Common myeloid progenitor, CD34-positive (primary cell): ENCODE data around the gene SLC16A8.

Experiments used
- CTCF ChIA-PET: fragments of 350-600 bp; sonication (Branson Sonifier 250); formaldehyde crosslinking; loops from one replicate; lab custom pipeline; 2021; ENCODE audit warnings: antibody characterized with exemption; lab: Charles Lee
- POLR2A ChIA-PET: fragments of 350-600 bp; sonication (Branson Sonifier 250); formaldehyde crosslinking; loops from one replicate; lab custom pipeline; 2021; ENCODE audit warnings: antibody characterized with exemption; lab: Charles Lee
- DNase-seq, 3 donors: peaks; one replicate each; pipeline versions ENCODE4 v3.0.0 to v3.0.0-alpha.2; 2013
- H3K27ac ChIP-seq, 2 experiments: 1 replicate in 1 of 2; 2 replicates in 1 of 2; pipeline ENCODE4 v1.7.0; 2013; ENCODE audit warnings: inconsistent platforms in 2 of 2, low read length in 2 of 2, mild to moderate bottlenecking in 2 of 2, low read depth in 1 of 2, moderate library complexity in 1 of 2; ENCODE audit not compliant: severe bottlenecking in 2 of 2, insufficient read depth in 1 of 2, poor library complexity in 1 of 2
- H3K27me3 ChIP-seq, 5 experiments: replicated peaks in 2 of 5; 1 replicate in 3 of 5; 2 replicates in 2 of 5; pipeline versions ENCODE4 v1.6.1 to v1.7.0; 2013; ENCODE audit warnings: low read length in 4 of 5, mild to moderate bottlenecking in 2 of 5, moderate library complexity in 2 of 5, inconsistent platforms in 1 of 5; ENCODE audit not compliant: insufficient read depth in 5 of 5, control insufficient read depth in 4 of 5
- H3K36me3 ChIP-seq, 4 experiments: 1 replicate in 2 of 4; 2 replicates in 2 of 4; pipeline versions ENCODE4 v1.6.1 to v1.7.0; 2013; ENCODE audit warnings: low read length in 3 of 4, control low read depth in 1 of 4, mild to moderate bottlenecking in 1 of 4; ENCODE audit not compliant: control insufficient read depth in 4 of 4, insufficient read depth in 4 of 4
- H3K4me1 ChIP-seq, 4 experiments: 1 replicate in 3 of 4; 2 replicates in 1 of 4; pipeline versions ENCODE4 v1.6.1 to v1.7.1; 2013; ENCODE audit warnings: low read length in 3 of 4, mild to moderate bottlenecking in 3 of 4, control low read depth in 1 of 4, inconsistent platforms in 1 of 4, moderate library complexity in 1 of 4; ENCODE audit not compliant: control insufficient read depth in 4 of 4, insufficient read depth in 4 of 4; ENCODE audit errors: control extremely low read depth in 1 of 4
- H3K4me3 ChIP-seq, 7 experiments: 1 replicate in 4 of 7; 2 replicates in 3 of 7; pipeline versions ENCODE4 v1.5.1 to v1.7.0; 2013; ENCODE audit warnings: mild to moderate bottlenecking in 7 of 7, low read length in 6 of 7, moderate library complexity in 6 of 7, inconsistent platforms in 2 of 7, low read depth in 2 of 7, control low read depth in 1 of 7; ENCODE audit not compliant: insufficient read depth in 4 of 7, control insufficient read depth in 1 of 7; ENCODE audit errors: extremely low read depth in 1 of 7
- H3K9me3 ChIP-seq, 5 experiments: 1 replicate in 4 of 5; 2 replicates in 1 of 5; pipeline versions ENCODE4 v1.6.1 to v1.7.1; 2013; ENCODE audit warnings: low read length in 4 of 5, mild to moderate bottlenecking in 2 of 5, inconsistent platforms in 1 of 5, low read depth in 1 of 5, moderate library complexity in 1 of 5; ENCODE audit not compliant: control insufficient read depth in 4 of 5, insufficient read depth in 2 of 5; ENCODE audit errors: control extremely low read depth in 1 of 5
- WGBS: methylation state at CpG from one replicate; pipeline ENCODE4 v1.1.5; 2013; ENCODE audit not compliant: insufficient coverage; 5-methylcytosine and 5-hydroxymethylcytosine counted together

SLC16A8 gene

DNA sequence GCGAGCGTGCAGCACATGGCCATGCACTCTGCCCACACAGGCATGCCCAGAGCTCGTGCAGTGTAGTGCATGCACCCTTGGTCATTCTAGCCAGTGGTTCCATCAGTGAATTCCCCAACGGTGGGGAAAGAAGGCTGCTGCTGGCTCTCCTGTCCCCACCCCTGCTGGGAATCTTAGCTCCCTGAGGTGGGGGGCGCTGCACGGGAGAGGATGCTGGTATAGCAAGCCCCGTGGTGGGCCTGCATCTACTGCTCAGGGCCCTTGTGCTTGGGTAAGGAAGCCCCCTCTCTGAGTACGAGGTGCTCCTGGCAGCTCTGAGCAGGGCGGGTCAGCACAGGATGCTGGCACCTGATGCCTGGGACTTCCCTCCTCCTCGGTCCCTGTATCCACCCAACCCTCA, 45.0 kb upstream of the SLC16A8 start:
- CTCF ChIA-PET = interaction anchor here (0.5 to 1.9 kb wide), 3 partner anchors 10 to 25 kb away, joined by 3 to 5 read pairs (median 4); no protein-coding TSS in a partner anchor
- Histone ChIP-seq H3K9me3 (no peaks in the 10 kb centered on the region), H3K27me3 (no peaks in the 10 kb centered on the region), H3K27ac (no peak overlapping the region), H3K36me3 (peaks cover 8 to 71% (median 23%) of the 10 kb centered on the region in 4 experiments), H3K4me3 (no peak overlapping the region), H3K4me1 (no peaks in the 10 kb centered on the region)
- POLR2A ChIA-PET = no interaction called here
- no peak for DNase-seq
- WGBS = 96% methylated on average over 9 of the region's 10 CpGs

GRCh38 chr22:38127869-38128268, 43.9 kb upstream of the SLC16A8 start:
- ChIA-PET CTCF (interaction anchor here (0.9 kb wide), 1 partner anchor 82 kb away, joined by 3 read pairs; no protein-coding TSS in a partner anchor), POLR2A (no interaction called here)
- peaks cover 5 to 62% (median 19%) of the 10 kb centered on the region in 4 experiments for H3K36me3 ChIP-seq
- no peak overlapping the region for H3K27ac ChIP-seq
- 95% methylated on average over 9 of the region's 9 CpGs for WGBS
- no peaks in the 10 kb centered on the region for H3K4me1 ChIP-seq
- DNase-seq = no peak
- no peak overlapping the region for H3K4me3 ChIP-seq
- no peaks in the 10 kb centered on the region for H3K27me3 ChIP-seq
- H3K9me3 ChIP-seq = no peaks in the 10 kb centered on the region

DNA sequence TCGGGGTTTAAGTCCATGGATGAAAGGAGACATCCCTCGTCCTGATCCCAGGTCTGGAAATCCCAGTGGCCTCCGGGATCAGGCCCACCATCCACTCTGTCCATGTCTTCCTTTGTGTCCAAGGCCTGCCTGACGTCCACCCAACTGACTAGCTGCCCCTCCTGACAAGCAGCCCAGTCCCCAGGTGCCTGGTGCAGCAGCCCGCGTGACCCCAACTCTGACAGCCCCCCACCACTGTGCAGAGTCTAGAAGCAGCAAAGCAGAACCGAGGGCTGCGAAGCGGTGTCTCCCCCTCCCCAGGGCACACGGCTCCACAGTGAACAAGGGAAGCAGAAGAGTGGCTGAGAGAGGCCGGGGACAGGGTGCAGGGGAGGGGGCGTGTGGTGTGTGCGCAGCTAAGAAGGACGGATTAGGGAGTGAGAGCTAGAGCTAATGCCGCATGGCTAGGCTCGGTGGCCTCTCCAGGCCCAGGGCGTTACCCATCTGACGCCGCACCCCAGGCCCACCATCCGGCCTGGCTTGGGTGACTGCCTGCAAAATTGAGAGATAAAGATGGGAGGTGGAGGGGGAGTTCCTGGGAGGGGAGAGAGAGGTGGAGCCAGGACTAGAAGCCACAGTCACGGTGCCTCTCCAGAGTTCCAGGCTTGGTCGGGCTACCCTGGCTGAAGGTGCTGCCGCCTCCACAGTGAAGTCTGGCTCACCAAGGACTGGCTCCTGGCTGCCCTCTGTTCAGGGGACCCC, 43.1 kb upstream of the SLC16A8 start:
- ChIA-PET POLR2A (no interaction called here), CTCF (no interaction called here)
- H3K4me3 ChIP-seq = no peak overlapping the region
- H3K36me3 ChIP-seq = peaks cover 5 to 54% (median 14%) of the 10 kb centered on the region in 4 experiments
- 93% methylated on average over 22 of the region's 23 CpGs for WGBS
- H3K9me3 ChIP-seq = no peaks in the 10 kb centered on the region
- no peaks in the 10 kb centered on the region for H3K27me3 ChIP-seq
- DNase-seq = no peak
- H3K4me1 ChIP-seq = no peaks in the 10 kb centered on the region
- H3K27ac ChIP-seq = no peak overlapping the region

GRCh38 chr22:38125751-38126201, 41.8 kb upstream of the SLC16A8 start:
- H3K4me1 ChIP-seq = no peaks in the 10 kb centered on the region
- 100% methylated on average over 8 of the region's 11 CpGs for WGBS
- POLR2A ChIA-PET = no interaction called here
- H3K27me3 ChIP-seq = no peaks in the 10 kb centered on the region
- peaks cover 3 to 52% (median 13%) of the 10 kb centered on the region in 4 experiments for H3K36me3 ChIP-seq
- H3K9me3 ChIP-seq = no peaks in the 10 kb centered on the region
- no peak overlapping the region for H3K27ac ChIP-seq
- CTCF ChIA-PET = interaction anchor here (0.7 kb wide), 1 partner anchor 25 kb away, joined by 3 read pairs; no protein-coding TSS in a partner anchor
- no peak for DNase-seq
- no peak overlapping the region for H3K4me3 ChIP-seq

GRCh38 chr22:38125038-38125610, 41.1 kb upstream of the SLC16A8 start:
- H3K36me3 ChIP-seq = peaks cover 3 to 55% (median 12%) of the 10 kb centered on the region in 4 experiments
- ChIA-PET CTCF (interaction anchor here (0.7 to 0.9 kb wide), 2 partner anchors 25 to 89 kb away, joined by 3 read pairs; no protein-coding TSS in a partner anchor), POLR2A (no interaction called here)
- H3K4me1 ChIP-seq = no peaks in the 10 kb centered on the region
- no peaks in the 10 kb centered on the region for H3K9me3 ChIP-seq
- WGBS = 99% methylated on average over 8 of the region's 14 CpGs
- no peak overlapping the region for H3K27ac ChIP-seq
- DNase-seq = no peak
- H3K4me3 ChIP-seq = no peak overlapping the region
- no peaks in the 10 kb centered on the region for H3K27me3 ChIP-seq

- Histone ChIP-seq H3K4me1 (no peaks in the 10 kb centered on the region), H3K9me3 (no peaks in the 10 kb centered on the region), H3K36me3 (peaks cover 3 to 50% (median 9%) of the 10 kb centered on the region in 4 experiments), H3K4me3 (no peak overlapping the region), H3K27me3 (no peaks in the 10 kb centered on the region), H3K27ac (no peak overlapping the region)
- DNase-seq = no peak
- 98% methylated on average over 17 of the region's 21 CpGs for WGBS
- CTCF ChIA-PET = interaction anchor here (0.7 to 1.9 kb wide), 4 partner anchors 8 to 90 kb away, joined by 3 to 4 read pairs (median 4); no protein-coding TSS in a partner anchor
- POLR2A ChIA-PET = no interaction called here
These were observed 40.4 kb upstream of the SLC16A8 start for GRCh38 chr22:38124236-38124974.
